Fibroblast of lung (primary cell): ENCODE measurements around the gene SAT2. TPM values are rescaled to one million over a fixed set of nuclear protein-coding genes. Genes with fewer than 3 reads are reported as not detected.

Experiments
- DNase-seq, 2 donors: peaks; one replicate each; pipeline versions ENCODE4 v3.0.0 to v3.0.0-alpha.2; 2010; ENCODE audit warnings: low read depth in 2 of 2
- H2AFZ ChIP-seq: 2 replicates; pipeline ENCODE4 v1.5.1; 2012; ENCODE audit warnings: low read length, control low read depth, inconsistent platforms
- H3K27ac ChIP-seq: 2 replicates; pipeline ENCODE4 v1.5.1; 2011; ENCODE audit warnings: low read length, control low read depth; ENCODE audit not compliant: insufficient read depth
- H3K27me3 ChIP-seq: 2 replicates; pipeline ENCODE4 v1.5.1; 2011; ENCODE audit warnings: mild to moderate bottlenecking, low read length; ENCODE audit not compliant: control insufficient read depth, insufficient read depth
- H3K36me3 ChIP-seq: 2 replicates; pipeline ENCODE4 v1.5.1; 2011; ENCODE audit warnings: low read length; ENCODE audit not compliant: control insufficient read depth, insufficient read depth
- H3K4me1 ChIP-seq: 2 replicates; pipeline ENCODE4 v1.5.1; 2011; ENCODE audit warnings: low read length; ENCODE audit not compliant: control insufficient read depth, insufficient read depth; ENCODE audit errors: extremely low read depth
- H3K4me2 ChIP-seq: 2 replicates; pipeline ENCODE4 v1.5.1; 2011; ENCODE audit warnings: low read length, control low read depth; ENCODE audit not compliant: insufficient read depth; ENCODE audit errors: extremely low read depth
- H3K4me3 ChIP-seq, 4 experiments: fragments of 200-600 bp in 1 of 4; sonication (generic) in 1 of 4; replicated peaks in 1 of 4; 2 replicates each; pipeline ENCODE4 v1.5.1; 2011 to 2016; ENCODE audit warnings: low read length in 4 of 4, low read depth in 3 of 4, mild to moderate bottlenecking in 3 of 4, control low read depth in 2 of 4, inconsistent platforms in 1 of 4, mixed read lengths in 1 of 4; ENCODE audit not compliant: insufficient read depth in 1 of 4; ENCODE audit errors: control extremely low read depth in 1 of 4
- H3K79me2 ChIP-seq: 2 replicates; pipeline ENCODE4 v1.5.1; 2012; ENCODE audit warnings: mild to moderate bottlenecking, low read length, inconsistent platforms; ENCODE audit not compliant: control insufficient read depth, insufficient read depth
- H3K9ac ChIP-seq: 2 replicates; pipeline ENCODE4 v1.5.1; 2011; ENCODE audit warnings: mild to moderate bottlenecking, low read length, control low read depth; ENCODE audit not compliant: insufficient read depth
- H3K9me3 ChIP-seq: 2 replicates; pipeline ENCODE4 v1.5.1; 2012; ENCODE audit warnings: low read depth, low read length; ENCODE audit not compliant: control insufficient read depth, insufficient read depth
- H4K20me1 ChIP-seq: 2 replicates; pipeline ENCODE4 v1.5.1; 2011; ENCODE audit warnings: low read length; ENCODE audit not compliant: control insufficient read depth, insufficient read depth; ENCODE audit errors: extremely low read depth
- EZH2 ChIP-seq: IDR thresholded peaks from 2 replicates; pipeline ENCODE4 v1.5.1; 2012; ENCODE audit warnings: low read length, control low read depth, mild to moderate bottlenecking; ENCODE audit errors: missing control alignments
- polyA plus RNA-seq, 2 donors: library from polyadenylated mRNA; depleted of rRNA in 1 of 2; stranded (reverse) in 1 of 2; unstranded in 1 of 2; fragments of >200 nt; gene quantifications; 2 replicates each; pipeline ENCODE4 v1.2.1, GENCODE V29; 2011 to 2012; ENCODE audit warnings: missing spikeins in 1 of 2
- total RNA-seq: library from RNA; depleted of rRNA; stranded (reverse); fragments of >200 nt; gene quantifications from 2 replicates; pipeline ENCODE4 v1.2.1, GENCODE V29; 2014
- TF ChIP-seq, protein P1 (sequence below), 2 donors: IDR thresholded peaks in 1 of 2; conservative IDR thresholded peaks in 1 of 2; 1 replicate in 1 of 2; 2 replicates in 1 of 2; pipeline ENCODE4 v1.5.1; 2011 to 2012; ENCODE audit warnings: low read length in 2 of 2, control low read depth in 1 of 2, inconsistent platforms in 1 of 2, low read depth in 1 of 2, mild to moderate bottlenecking in 1 of 2

SAT2 gene
- total and polyA plus RNA-seq, 2 donors (not counting 1 experiment from before 2014, with no cell fraction given), result 48.2 to 54.3 TPM

DNA sequence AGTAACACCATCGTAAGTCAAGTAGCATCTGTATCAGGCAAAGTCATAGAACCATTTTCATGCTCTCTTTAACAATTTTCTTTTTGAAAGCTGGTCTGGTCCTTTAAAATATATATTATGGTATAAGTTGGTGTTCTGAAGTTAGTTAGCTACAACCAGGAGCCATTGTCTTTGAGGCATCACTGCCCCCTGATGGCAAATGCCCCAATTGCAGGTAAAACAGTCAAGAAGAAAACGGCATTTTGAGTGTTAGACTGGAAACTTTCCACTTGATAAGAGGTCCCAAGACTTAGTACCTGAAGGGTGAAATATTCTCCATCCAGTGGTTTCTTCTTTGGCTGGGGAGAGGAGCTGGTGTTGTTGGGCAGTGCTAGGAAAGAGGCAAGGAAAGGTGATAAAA lies 45.6 kb upstream of the SAT2 start:
- Histone ChIP-seq H3K4me3 (no peak overlapping the region), H3K27me3 (no peaks in the 10 kb centered on the region), H4K20me1 (no peaks in the 10 kb centered on the region), H3K4me1 (no peaks in the 10 kb centered on the region), H3K9me3 (peaks cover 1% of the 10 kb centered on the region), H3K4me2 (no peak overlapping the region), H3K27ac (no peak overlapping the region), H3K79me2 (no peaks in the 10 kb centered on the region), H3K36me3 (peaks cover 16% of the 10 kb centered on the region), H3K9ac (no peak overlapping the region), H2AFZ (no peak overlapping the region)
- DNase-seq, result peak in 1 of 2 donors; percentile 14
- TF ChIP-seq, protein P1, sequence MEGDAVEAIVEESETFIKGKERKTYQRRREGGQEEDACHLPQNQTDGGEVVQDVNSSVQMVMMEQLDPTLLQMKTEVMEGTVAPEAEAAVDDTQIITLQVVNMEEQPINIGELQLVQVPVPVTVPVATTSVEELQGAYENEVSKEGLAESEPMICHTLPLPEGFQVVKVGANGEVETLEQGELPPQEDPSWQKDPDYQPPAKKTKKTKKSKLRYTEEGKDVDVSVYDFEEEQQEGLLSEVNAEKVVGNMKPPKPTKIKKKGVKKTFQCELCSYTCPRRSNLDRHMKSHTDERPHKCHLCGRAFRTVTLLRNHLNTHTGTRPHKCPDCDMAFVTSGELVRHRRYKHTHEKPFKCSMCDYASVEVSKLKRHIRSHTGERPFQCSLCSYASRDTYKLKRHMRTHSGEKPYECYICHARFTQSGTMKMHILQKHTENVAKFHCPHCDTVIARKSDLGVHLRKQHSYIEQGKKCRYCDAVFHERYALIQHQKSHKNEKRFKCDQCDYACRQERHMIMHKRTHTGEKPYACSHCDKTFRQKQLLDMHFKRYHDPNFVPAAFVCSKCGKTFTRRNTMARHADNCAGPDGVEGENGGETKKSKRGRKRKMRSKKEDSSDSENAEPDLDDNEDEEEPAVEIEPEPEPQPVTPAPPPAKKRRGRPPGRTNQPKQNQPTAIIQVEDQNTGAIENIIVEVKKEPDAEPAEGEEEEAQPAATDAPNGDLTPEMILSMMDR (conservative IDR thresholded peaks at IDR 0.05 in 1 of 2, IDR thresholded peaks at IDR 0.05 in 1 of 2; ENCODE audit: low read depth in 1 of 2, low read length in 2 of 2), result peak; percentile 18 to 50
- no peak for TF ChIP-seq EZH2

DNA sequence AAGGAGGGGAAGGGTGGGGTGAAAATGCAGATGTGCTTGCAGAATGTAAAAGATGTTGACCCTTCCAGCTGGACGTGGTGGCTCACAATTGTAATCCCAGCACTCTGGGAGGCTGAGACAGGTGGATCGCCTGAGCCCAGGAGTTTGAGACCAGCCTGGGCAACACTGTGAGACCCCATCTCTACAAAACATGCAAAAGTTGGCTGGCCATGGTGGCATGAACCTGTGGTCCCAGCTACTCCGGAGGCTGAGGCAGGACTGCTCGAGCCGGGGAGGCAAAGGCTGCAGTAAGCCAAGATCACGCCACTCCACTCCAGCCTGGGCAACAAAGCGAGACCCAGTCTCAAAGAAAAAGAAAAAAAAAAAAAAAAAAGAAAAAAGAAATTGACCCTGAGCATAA lies 40.9 kb upstream of the SAT2 start:
- H4K20me1 ChIP-seq, result no peaks in the 10 kb centered on the region
- no peak overlapping the region for H3K4me3 ChIP-seq
- peaks cover 8% of the 10 kb centered on the region for H3K36me3 ChIP-seq
- no peaks in the 10 kb centered on the region for H3K79me2 ChIP-seq
- no peak for DNase-seq
- H3K9ac ChIP-seq, result no peak overlapping the region
- H3K27ac ChIP-seq, result no peak overlapping the region
- H3K4me1 ChIP-seq, result no peaks in the 10 kb centered on the region
- H3K4me2 ChIP-seq, result no peak overlapping the region
- no peak overlapping the region for H2AFZ ChIP-seq
- H3K27me3 ChIP-seq, result no peaks in the 10 kb centered on the region
- peaks cover under 1% of the 10 kb centered on the region for H3K9me3 ChIP-seq
- TF ChIP-seq, protein P1 (conservative IDR thresholded peaks at IDR 0.05 in 1 of 2, IDR thresholded peaks at IDR 0.05 in 1 of 2; ENCODE audit: low read depth in 1 of 2, low read length in 2 of 2), result no peak
- TF ChIP-seq EZH2, result no peak

DNA sequence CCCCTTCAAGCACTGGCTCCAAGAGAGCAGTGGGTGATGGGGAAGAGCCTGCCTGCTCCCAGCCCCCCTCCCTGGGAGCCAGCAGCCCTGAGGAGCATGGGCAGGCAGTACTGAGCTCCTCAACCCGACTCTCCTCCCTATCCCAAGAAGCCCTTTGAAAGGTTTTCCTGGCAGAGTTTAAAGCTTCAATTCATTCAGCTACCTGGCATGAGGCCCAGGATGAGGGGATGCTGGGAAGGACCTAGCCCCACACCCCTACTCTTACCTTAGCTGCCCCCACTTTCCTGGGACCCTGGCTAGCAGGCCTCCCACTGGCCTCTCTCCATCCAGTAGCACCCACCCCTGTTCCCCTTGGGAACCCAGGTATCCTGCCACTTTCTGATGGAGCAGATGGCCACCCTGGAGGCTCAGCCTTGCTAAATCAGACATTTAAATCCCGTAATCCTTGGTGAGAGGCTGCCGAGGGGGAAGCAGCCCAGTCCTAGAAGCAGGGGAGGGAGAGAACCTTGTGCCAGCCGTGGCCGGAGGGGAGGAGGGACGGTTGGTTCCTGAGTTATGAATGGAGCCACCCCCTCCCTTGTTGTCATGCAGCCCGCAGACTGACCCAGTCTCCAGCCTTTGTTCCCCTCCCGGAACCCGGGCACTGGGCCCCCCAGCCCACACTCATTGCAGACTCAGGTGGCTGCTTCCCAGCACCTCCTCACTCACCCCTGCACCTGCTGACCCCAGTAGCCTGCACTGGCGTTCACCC lies 40.2 kb upstream of the SAT2 start:
- H3K9ac ChIP-seq, result no peak overlapping the region
- peaks cover 5% of the 10 kb centered on the region for H3K36me3 ChIP-seq
- H3K4me3 ChIP-seq, result no peak overlapping the region
- H3K27me3 ChIP-seq, result no peaks in the 10 kb centered on the region
- no peak overlapping the region for H3K4me2 ChIP-seq
- no peak for DNase-seq
- no peaks in the 10 kb centered on the region for H3K79me2 ChIP-seq
- no peak overlapping the region for H2AFZ ChIP-seq
- no peaks in the 10 kb centered on the region for H4K20me1 ChIP-seq
- H3K27ac ChIP-seq, result no peak overlapping the region
- no peaks in the 10 kb centered on the region for H3K9me3 ChIP-seq
- TF ChIP-seq, protein P1 (conservative IDR thresholded peaks at IDR 0.05 in 1 of 2, IDR thresholded peaks at IDR 0.05 in 1 of 2; ENCODE audit: low read depth in 1 of 2, low read length in 2 of 2), result no peak
- no peak for TF ChIP-seq EZH2
- H3K4me1 ChIP-seq, result no peaks in the 10 kb centered on the region
